HCT116 (cell line): ENCODE results near the gene CTAGE8. TPM values are rescaled to one million over a fixed set of nuclear protein-coding genes. Genes with fewer than 3 reads are reported as not detected.
"Not testable (repeated sequence)": the region's sequence is repeated elsewhere in the genome, so short reads cannot be mapped to it uniquely, and the experiment has no call there.

Experiments
- ATAC-seq: fragments of 200-7000 bp; cut with Tn5 transposase; 2 replicates; pipeline ENCODE4 v1.9.1; 2020; ENCODE audit warnings: mild to moderate bottlenecking, moderate library complexity
- BruUV-seq: library from RNA; stranded (reverse); fragments of 400-500 nt; replicated peaks from 2 replicates; lab custom pipeline; 2021; lab: Mats Ljungman, UMichigan
- CTCF ChIA-PET: fragments of 300-600 bp; sonication (Branson Sonifier 250); formaldehyde crosslinking; loops from one replicate; lab custom pipeline; 2021; ENCODE audit warnings: antibody characterized with exemption; lab: Charles Lee
- POLR2A ChIA-PET: fragments of 300-600, 350-600 bp; sonication (Branson Sonifier 250); formaldehyde crosslinking; loops from one replicate; lab custom pipeline; 2021; ENCODE audit warnings: antibody characterized with exemption; lab: Charles Lee
- RAD21 ChIA-PET, 2 experiments: fragments of 300-600 bp; sonication (Branson Sonifier 250); formaldehyde crosslinking; loops; one replicate each; lab custom pipeline; 2023; ENCODE audit warnings: low total read pairs in 2 of 2; ENCODE audit not compliant: uncharacterized antibody in 2 of 2, unreplicated experiment in 2 of 2, low non-redundant PET in 1 of 2; lab: Charles Lee
- DNase-seq: peaks from one replicate; pipeline ENCODE4 v3.0.0-alpha.2; 2010; ENCODE audit warnings: low read depth, low spot score
- H2AFZ ChIP-seq: fragments of 200-600 bp; shearing (Covaris generic), sonication (generic); 2 replicates; pipeline ENCODE4 v1.6.1; 2017; ENCODE audit warnings: low read depth, mixed run types, mixed read lengths, antibody characterized with exemption, low read length; ENCODE audit not compliant: poor library complexity, severe bottlenecking
- H3K27ac ChIP-seq: 2 replicates; pipeline ENCODE4 v1.5.1; 2012; ENCODE audit warnings: low read depth, low read length
- H3K27me3 ChIP-seq: fragments of 200-600 bp; sonication (generic); 2 replicates; pipeline ENCODE4 v1.6.1; 2016; ENCODE audit warnings: mixed run types, low read length, mixed read lengths; ENCODE audit not compliant: insufficient read depth
- H3K36me3 ChIP-seq, 2 experiments: fragments of 200-500 bp in 1 of 2; fragments of 200-600 bp in 1 of 2; sonication (Bioruptor generic) in 1 of 2; sonication (generic) in 1 of 2; 2 replicates each; pipeline versions ENCODE4 v1.5.1 to v1.6.1; 2014 to 2016; ENCODE audit warnings: low read length in 2 of 2, inconsistent platforms in 1 of 2, mixed read lengths in 1 of 2, mixed run types in 1 of 2; ENCODE audit not compliant: insufficient read depth in 2 of 2, control insufficient read depth in 1 of 2
- H3K4me1 ChIP-seq, 2 experiments: fragments of 200-600 bp in 1 of 2; sonication (generic) in 1 of 2; 2 replicates each; pipeline versions ENCODE4 v1.5.1 to v1.6.1; 2012 to 2017; ENCODE audit warnings: low read length in 2 of 2, inconsistent platforms in 1 of 2, mild to moderate bottlenecking in 1 of 2, mixed read lengths in 1 of 2, mixed run types in 1 of 2, moderate library complexity in 1 of 2; ENCODE audit not compliant: insufficient read depth in 2 of 2, control insufficient read depth in 1 of 2
- H3K4me2 ChIP-seq: fragments of 200-600 bp; sonication (generic); 2 replicates; pipeline ENCODE4 v1.6.1; 2017; ENCODE audit warnings: mixed run types, low read length, mixed read lengths
- H3K4me3 ChIP-seq, 2 experiments: fragments of 200-600 bp in 1 of 2; sonication (generic) in 1 of 2; replicated peaks in 1 of 2; 2 replicates each; pipeline ENCODE4 v1.5.1; 2011 to 2016; ENCODE audit warnings: low read length in 2 of 2, control low read depth in 1 of 2, low read depth in 1 of 2, mild to moderate bottlenecking in 1 of 2, mixed read lengths in 1 of 2, mixed run types in 1 of 2
- H3K79me2 ChIP-seq: fragments of 200-600 bp; sonication (generic); 2 replicates; pipeline ENCODE4 v1.6.1; 2017; ENCODE audit warnings: mild to moderate bottlenecking, mixed run types, low read length, moderate library complexity, mixed read lengths; ENCODE audit not compliant: insufficient read depth
- H3K9ac ChIP-seq: fragments of 200-600 bp; sonication (generic); 2 replicates; pipeline ENCODE4 v1.6.1; 2016; ENCODE audit warnings: low read length, mixed read lengths
- H3K9me2 ChIP-seq: fragments of 200-600 bp; sonication (generic), shearing (Covaris generic); 2 replicates; pipeline ENCODE4 v1.6.1; 2017; ENCODE audit warnings: mixed run types, mild to moderate bottlenecking, moderate library complexity; ENCODE audit not compliant: insufficient read depth
- H3K9me3 ChIP-seq, 2 experiments: fragments of 200-500 bp in 1 of 2; fragments of 200-600 bp in 1 of 2; sonication (Bioruptor generic) in 1 of 2; sonication (generic) in 1 of 2; 2 replicates each; pipeline ENCODE4 v1.6.1; 2014 to 2017; ENCODE audit warnings: low read length in 2 of 2, mixed read lengths in 2 of 2, inconsistent platforms in 1 of 2, low read depth in 1 of 2, mild to moderate bottlenecking in 1 of 2, mixed run types in 1 of 2, moderate library complexity in 1 of 2; ENCODE audit not compliant: control insufficient read depth in 1 of 2, insufficient read depth in 1 of 2
- H4K20me1 ChIP-seq: fragments of 200-600 bp; sonication (generic), shearing (Covaris generic); 2 replicates; pipeline ENCODE4 v1.6.1; 2017; ENCODE audit warnings: mixed run types, mild to moderate bottlenecking, moderate library complexity; ENCODE audit not compliant: insufficient read depth
- intact Hi-C: fragments of 100-400 bp; cut with micrococcal nuclease; formaldehyde crosslinking; loops from 2 replicates; pipeline ENCODE4 v1.10.0; 2022
- total RNA-seq: library from RNA; stranded (reverse); gene quantifications from one replicate; pipeline ENCODE4 v1.2.1, GENCODE V29; 2021; ENCODE audit not compliant: unreplicated experiment

Gene CTAGE8
- total RNA-seq, 1 experiment from 2014 or later: 6.1 TPM

DNA sequence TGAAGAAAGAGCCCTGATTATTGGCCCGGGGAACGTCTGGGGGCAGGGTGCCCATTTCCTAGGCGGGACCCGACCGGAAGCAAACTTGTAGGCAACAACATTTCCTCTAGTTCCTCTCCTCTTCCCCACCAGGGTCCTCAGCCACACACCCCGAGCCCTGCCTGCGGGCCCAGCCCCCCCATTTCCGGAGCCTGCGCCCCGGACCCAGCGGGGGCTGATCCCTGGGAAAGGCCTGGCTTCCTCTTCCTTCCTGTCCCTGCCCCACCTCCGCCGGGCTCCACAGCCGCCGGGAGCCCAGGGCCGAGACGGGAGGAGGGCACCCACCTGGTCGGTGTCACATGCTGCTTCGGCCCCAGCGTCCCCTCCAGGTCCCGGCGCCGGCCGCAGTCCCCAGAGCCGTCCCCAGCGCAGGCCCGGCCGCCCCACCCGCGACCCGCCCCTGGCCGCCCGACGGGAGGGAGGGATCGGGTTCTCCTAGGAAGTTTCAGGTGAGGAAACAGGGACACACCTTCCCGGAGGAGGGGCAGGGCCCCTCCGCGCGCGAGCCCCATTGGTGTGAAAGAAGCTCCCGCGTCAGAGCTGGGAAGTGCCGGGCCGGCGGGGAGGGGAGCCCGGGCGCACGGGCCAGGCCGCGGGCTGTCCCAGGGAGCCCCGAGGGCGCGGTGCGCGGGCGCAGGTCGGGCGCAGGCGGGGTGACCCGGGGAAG, 24.9 kb upstream of the CTAGE8 start:
- H3K36me3 ChIP-seq, H2AFZ ChIP-seq, H3K9ac ChIP-seq, DNase-seq, H3K4me3 ChIP-seq, H3K4me2 ChIP-seq, intact Hi-C loops, POLR2A ChIA-PET, CTCF ChIA-PET, H3K27ac ChIP-seq, H3K27me3 ChIP-seq, H3K9me2 ChIP-seq, H3K79me2 ChIP-seq, RAD21 ChIA-PET, H3K9me3 ChIP-seq, H4K20me1 ChIP-seq, H3K4me1 ChIP-seq: not testable (repeated sequence)
- peak; percentile 95 for ATAC-seq
- BruUV-seq: TSS peak; percentile 69

- H3K27me3 ChIP-seq, intact Hi-C loops, RAD21 ChIA-PET, BruUV-seq, POLR2A ChIA-PET, H3K9me2 ChIP-seq, H4K20me1 ChIP-seq, CTCF ChIA-PET, ATAC-seq, H3K4me3 ChIP-seq, H3K4me2 ChIP-seq, H3K4me1 ChIP-seq, H3K9me3 ChIP-seq, H3K79me2 ChIP-seq, H3K36me3 ChIP-seq, DNase-seq, H3K27ac ChIP-seq, H3K9ac ChIP-seq, H2AFZ ChIP-seq: not testable (repeated sequence)
Measured at GRCh38 chr7:144292384-144293161, 23.5 kb upstream of the CTAGE8 start.

DNA sequence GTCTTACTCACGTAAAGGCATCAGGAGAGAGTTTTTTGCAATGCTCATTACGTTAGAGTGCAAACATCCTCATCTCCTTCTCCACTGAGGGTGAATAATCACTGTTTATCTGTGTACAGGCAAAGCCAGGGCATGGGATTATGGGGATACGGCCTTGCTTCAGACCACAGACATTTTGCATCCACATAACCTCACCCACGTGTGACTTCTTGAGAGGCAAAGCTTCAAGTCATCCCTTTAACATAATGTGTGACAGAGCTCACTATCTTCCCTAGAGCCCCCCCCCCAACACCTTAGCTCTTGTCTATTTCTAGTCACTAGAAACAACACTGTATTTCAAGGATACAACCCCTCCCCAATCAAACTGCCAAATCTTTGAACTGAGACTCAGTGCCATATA, 22.5 kb upstream of the CTAGE8 start:
- H3K27me3 ChIP-seq, H3K36me3 ChIP-seq, DNase-seq, H3K4me1 ChIP-seq, ATAC-seq, H4K20me1 ChIP-seq, H3K4me2 ChIP-seq, H3K9me2 ChIP-seq, BruUV-seq, POLR2A ChIA-PET, H3K9me3 ChIP-seq, RAD21 ChIA-PET, CTCF ChIA-PET, H3K4me3 ChIP-seq, H3K9ac ChIP-seq, intact Hi-C loops, H3K79me2 ChIP-seq, H2AFZ ChIP-seq, H3K27ac ChIP-seq: not testable (repeated sequence)

- CTCF ChIA-PET, H3K4me2 ChIP-seq, H3K9me2 ChIP-seq, H3K9ac ChIP-seq, RAD21 ChIA-PET, H3K36me3 ChIP-seq, H2AFZ ChIP-seq, POLR2A ChIA-PET, H3K4me1 ChIP-seq, DNase-seq, intact Hi-C loops, H3K79me2 ChIP-seq, BruUV-seq, H3K27me3 ChIP-seq, H4K20me1 ChIP-seq, H3K9me3 ChIP-seq, H3K27ac ChIP-seq, H3K4me3 ChIP-seq: not testable (repeated sequence)
- ATAC-seq: peak; percentile 21; the same call in 1 of the 2 replicates
Measured at GRCh38 chr7:144287171-144287784, 18.2 kb upstream of the CTAGE8 start.
